GM12865 (cell line): ENCODE measurements around the gene CORO2A.
"Not testable (repeated sequence)": the region's sequence is repeated elsewhere in the genome, so short reads cannot be mapped to it uniquely, and the experiment has no call there.

Experiments
- DNase-seq: peaks from one replicate; pipeline ENCODE4 v3.0.0; 2010; ENCODE audit warnings: low read depth
- H3K4me3 ChIP-seq: 2 replicates; pipeline ENCODE4 v1.5.1; 2011; ENCODE audit warnings: mild to moderate bottlenecking, low read depth, low read length, control low read depth
- CTCF ChIP-seq: IDR thresholded peaks from 2 replicates; pipeline ENCODE4 v1.5.1; 2011; ENCODE audit warnings: low read length, control low read depth, low read depth, inconsistent platforms; ENCODE audit not compliant: insufficient read depth; ENCODE audit errors: missing control alignments

Gene CORO2A

GRCh38 chr9:98097836-98098235 is 94.6 kb downstream of the CORO2A start:
- TF ChIP-seq CTCF: no peak
- DNase-seq: peak; percentile 68
- H3K4me3 ChIP-seq: no peak overlapping the region

GRCh38 chr9:98096091-98096490 is 96.3 kb downstream of the CORO2A start:
- TF ChIP-seq CTCF: no peak
- DNase-seq: no peak
- H3K4me3 ChIP-seq: no peak overlapping the region

DNA sequence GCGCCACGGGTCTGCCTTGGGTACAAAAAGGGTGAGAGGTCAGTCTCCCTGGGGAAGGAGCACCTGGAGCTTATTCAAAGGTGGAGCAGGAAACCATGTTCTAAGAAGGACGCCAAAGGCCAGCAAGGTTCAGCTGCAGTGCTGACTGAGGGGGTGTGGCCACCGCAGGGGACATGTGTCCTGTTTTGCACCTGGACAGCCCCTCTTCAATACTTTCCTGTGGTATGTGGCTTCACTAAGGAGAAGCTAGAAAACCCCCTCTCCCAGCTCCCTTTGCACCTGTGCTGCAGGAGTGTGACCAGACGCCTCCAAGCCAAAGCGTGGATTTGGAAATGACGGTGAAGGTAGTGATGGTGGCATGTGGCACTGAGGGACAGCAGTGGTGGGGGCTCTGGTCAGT is 97.0 kb downstream of the CORO2A start:
- TF ChIP-seq CTCF: no peak
- H3K4me3 ChIP-seq: no peak overlapping the region
- no peak for DNase-seq

- TF ChIP-seq CTCF: no peak
- no peak for DNase-seq
- H3K4me3 ChIP-seq: no peak overlapping the region
Observed at GRCh38 chr9:98094851-98095250, 97.6 kb downstream of the CORO2A start.

DNA sequence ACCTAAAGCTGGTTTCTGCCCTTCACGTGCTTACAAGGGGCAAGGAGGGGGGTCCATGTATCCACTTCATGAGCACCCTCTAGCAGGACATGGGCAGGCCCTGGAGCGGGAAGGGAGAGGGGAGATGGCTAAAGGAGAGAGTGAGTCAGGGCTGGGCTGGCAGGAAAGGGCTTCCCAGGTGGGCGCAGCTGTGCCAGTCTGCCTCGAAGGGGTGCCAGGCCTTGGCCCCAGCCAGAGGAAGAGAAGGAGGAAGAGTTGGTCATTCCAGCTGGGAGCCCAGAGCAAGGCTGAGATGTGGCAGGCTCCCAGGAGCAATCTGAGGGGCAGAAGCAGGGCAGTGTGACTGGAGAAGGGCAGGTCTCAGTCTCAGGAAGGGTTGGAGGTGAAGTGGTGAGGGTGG is 98.1 kb downstream of the CORO2A start:
- no peak for DNase-seq
- no peak for TF ChIP-seq CTCF
- H3K4me3 ChIP-seq: no peak overlapping the region

DNA sequence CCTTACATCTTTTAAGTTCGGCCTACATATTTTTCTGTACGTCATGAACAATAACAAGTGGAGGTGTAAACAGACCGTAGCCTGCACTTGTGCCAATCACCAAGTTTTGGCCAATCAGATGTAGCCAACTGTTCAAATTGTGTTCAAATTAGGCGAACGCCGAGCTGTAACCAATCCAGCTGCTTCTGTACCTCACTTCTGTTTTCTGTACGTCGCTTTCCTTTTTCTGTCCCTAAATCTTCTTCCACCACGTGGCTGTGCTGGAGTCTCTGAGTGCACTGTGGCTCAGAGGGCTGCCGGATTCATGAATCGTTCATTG is 99.9 kb downstream of the CORO2A start:
- no peak overlapping the region for H3K4me3 ChIP-seq
- no peak for TF ChIP-seq CTCF

DNA sequence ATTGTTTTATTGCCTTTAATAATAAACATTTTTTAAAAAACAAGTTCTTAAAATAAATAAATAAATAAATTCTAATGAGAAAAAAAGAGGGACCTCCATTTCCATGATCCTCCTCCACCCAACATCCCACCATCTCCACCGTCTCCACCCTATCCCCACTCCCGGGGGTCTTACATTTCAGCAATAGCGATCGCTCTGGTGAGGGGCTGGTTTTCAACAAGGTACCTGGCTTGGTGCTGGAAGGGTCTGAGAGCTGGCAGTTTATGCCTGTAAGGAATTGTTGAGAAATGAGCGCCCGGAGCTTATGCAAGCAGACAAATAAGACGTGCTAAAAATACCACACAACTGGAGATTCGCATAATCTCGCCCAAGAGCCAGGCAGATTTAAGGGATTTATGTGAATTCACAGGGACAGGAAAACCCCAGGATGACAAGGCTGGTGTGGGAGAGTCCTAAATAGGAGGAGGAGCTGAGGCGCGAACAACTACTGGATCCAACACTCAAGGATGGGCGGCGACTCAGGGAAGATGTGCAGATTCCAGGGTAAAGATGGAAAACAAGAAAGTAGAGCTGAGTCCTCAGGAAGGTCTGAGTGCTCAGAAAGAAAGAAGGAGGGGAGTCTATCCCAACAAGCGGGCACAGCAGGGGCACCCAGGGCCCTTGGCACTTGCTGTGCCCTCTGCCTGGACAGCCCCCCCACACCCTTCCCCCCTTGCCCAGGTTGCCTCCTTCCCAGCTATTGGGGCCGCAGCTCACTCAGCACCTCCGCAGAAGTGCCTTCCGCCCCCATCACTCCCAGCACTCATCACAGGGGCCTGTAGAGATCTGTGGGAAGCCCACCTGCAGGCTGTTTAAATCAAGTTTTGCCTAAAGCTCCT is 100.5 kb downstream of the CORO2A start:
- no peak overlapping the region for H3K4me3 ChIP-seq
- no peak for TF ChIP-seq CTCF
- no peak for DNase-seq

More for the DNA sequence above, 99.9 kb downstream of the CORO2A start:
- DNase-seq: no peak

GRCh38 chr9:98090674-98091073 is 101.8 kb downstream of the CORO2A start:
- not testable (repeated sequence) for DNase-seq, H3K4me3 ChIP-seq
